ENCODE data around the gene MAVS.

Gene MAVS

DNA sequence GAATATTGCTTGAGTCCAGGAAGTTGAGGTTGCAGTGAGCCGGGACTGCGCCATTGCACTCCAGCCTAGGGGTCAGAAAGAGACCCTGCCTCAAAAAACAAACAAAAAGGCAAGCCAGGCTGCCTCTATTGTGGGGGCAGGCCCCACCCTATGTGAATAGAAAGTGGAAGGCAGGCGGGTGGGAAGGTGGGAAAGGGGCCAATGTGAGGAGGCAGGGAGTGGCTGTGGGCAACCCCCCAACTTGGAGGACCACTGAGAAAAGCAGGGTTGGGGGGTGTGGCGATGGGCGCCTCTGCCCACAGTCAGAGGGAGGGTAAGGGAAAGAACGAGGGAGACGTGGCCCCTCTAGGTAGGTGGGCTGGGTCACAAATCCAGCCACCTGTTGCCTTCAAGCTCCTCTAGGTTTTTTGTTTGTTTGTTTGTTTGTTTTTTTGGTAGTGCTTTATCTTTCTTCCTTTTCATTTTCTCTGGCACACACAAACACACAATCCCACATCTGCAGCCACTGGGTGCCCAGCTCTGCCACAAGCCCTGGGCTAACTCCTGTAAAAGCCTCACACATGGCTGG lies 31.6 kb upstream of the MAVS start:
- TF ChIP-seq, protein P1, sequence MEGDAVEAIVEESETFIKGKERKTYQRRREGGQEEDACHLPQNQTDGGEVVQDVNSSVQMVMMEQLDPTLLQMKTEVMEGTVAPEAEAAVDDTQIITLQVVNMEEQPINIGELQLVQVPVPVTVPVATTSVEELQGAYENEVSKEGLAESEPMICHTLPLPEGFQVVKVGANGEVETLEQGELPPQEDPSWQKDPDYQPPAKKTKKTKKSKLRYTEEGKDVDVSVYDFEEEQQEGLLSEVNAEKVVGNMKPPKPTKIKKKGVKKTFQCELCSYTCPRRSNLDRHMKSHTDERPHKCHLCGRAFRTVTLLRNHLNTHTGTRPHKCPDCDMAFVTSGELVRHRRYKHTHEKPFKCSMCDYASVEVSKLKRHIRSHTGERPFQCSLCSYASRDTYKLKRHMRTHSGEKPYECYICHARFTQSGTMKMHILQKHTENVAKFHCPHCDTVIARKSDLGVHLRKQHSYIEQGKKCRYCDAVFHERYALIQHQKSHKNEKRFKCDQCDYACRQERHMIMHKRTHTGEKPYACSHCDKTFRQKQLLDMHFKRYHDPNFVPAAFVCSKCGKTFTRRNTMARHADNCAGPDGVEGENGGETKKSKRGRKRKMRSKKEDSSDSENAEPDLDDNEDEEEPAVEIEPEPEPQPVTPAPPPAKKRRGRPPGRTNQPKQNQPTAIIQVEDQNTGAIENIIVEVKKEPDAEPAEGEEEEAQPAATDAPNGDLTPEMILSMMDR (IDR thresholded peaks at IDR 0.05; ENCODE audit: borderline replicate concordance, insufficient read depth, low read depth, low read length) = no peak
- no peak overlapping the region for H3K4me3 ChIP-seq (ENCODE audit: low read depth, low read length)

DNA sequence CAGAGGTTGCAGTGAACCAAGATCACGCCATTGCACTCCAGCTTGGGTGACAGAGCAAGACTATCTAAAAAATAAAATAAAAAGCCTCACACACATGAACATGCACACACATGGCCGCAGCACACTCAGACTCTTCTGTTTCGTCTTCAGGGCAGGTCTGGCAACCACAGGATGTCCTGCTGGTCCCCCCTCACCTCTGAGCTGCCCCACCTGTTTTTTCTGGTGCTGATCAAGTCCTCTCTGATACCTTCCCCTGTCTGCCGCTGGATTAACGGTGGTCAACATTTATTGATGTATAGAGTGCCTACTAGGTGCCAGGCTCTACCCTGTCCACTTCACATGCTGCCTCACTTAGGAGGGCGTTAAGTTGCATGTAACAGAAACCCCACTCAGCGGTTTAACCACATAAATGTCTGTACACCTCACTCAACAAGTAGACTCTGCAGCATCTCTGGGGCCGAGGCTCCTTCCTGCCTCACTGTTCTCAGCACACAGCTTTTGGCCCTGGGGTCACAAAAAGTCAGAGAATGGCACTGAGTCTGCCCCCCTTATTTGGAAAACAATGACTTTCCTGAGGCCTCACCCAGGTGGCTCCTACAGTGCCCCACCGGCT lies 30.8 kb upstream of the MAVS start:
- TF ChIP-seq, protein P1 (IDR thresholded peaks at IDR 0.05; ENCODE audit: borderline replicate concordance, insufficient read depth, low read depth, low read length) = no peak
- H3K4me3 ChIP-seq (ENCODE audit: low read depth, low read length) = no peak overlapping the region

DNA sequence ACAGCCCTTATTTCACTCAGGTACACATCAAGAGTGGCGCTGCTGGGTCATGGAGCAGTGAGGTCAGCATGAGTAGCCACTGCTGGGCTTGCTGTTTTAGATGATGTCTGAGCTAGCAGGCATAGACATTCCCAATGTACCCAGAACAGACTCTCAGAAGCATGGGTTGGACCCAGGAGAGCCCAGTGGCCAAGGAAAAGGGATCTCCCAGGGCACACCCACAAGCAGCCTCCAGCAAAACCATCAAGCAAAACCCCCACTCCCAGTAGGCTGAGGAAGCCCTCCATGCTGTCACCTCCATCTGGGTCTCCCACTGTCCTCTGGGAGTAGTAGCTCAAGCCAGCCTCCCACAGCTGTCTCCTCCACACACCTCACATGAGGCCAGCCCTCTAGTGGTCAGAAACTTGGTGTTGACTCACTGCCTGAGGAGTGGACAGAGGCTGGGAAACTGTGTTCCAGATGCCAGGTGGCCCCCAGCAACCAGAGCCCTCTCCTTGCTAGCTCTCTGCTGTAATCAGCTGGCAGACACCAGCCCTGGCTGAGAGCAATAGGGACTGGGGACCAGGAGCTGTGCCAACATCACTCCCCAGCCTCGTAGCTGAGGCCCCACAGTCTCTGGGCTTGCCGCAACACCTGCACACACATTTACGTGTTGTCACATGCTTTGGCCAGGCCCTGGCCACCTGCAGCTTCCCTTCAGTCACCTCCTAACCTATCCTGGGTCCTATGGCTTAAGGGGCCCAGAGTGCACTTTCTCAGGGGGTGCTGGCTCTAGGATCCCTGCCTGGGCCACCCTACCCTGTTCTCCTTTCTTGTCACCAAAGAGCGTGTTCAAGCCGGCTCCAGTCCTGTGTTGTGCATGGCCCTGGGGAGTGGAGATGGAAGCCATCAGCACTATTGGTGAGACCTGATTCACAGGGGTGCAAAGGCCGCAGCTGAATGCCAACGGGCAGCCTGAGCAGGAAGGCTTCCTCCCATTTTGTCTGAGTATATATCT lies 28.2 kb upstream of the MAVS start:
- TF ChIP-seq, protein P1 (IDR thresholded peaks at IDR 0.05; ENCODE audit: borderline replicate concordance, insufficient read depth, low read depth, low read length) = peak; percentile 69
- H3K4me3 ChIP-seq (ENCODE audit: low read depth, low read length) = no peak overlapping the region

DNA sequence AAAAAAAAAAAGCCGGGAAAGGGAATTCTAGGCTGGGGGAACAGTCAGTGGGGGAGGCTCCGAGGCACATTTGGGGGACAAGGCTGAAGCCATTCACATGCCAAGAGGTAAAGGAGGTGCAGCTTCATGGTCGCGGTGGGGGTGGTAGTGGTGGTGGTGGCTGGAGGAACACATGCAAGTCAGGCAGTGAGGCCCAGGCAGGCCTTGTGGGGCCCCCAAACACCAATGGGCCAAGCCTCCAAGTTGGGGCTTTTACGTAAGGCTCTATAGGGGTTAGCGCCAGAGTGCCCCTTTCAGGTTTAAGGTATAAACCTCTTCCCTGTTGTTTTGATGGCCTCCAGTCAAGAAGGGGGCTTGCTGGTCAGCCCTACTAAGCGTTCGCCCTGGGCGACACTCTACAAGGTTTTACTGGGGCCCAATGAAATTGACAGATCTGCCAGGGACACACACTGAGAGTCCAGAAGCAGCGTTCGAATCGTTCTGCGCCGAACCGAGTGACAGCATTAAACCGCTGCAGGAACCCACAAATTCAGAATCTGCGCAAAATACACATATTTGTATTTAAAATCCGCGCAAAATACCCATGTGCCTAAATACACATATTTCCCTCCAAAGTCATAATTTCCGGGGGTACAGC lies 27.1 kb upstream of the MAVS start:
- H3K4me3 ChIP-seq (ENCODE audit: low read depth, low read length) = peak overlapping the region; percentile 77
- TF ChIP-seq, protein P1 (IDR thresholded peaks at IDR 0.05; ENCODE audit: borderline replicate concordance, insufficient read depth, low read depth, low read length) = no peak

DNA sequence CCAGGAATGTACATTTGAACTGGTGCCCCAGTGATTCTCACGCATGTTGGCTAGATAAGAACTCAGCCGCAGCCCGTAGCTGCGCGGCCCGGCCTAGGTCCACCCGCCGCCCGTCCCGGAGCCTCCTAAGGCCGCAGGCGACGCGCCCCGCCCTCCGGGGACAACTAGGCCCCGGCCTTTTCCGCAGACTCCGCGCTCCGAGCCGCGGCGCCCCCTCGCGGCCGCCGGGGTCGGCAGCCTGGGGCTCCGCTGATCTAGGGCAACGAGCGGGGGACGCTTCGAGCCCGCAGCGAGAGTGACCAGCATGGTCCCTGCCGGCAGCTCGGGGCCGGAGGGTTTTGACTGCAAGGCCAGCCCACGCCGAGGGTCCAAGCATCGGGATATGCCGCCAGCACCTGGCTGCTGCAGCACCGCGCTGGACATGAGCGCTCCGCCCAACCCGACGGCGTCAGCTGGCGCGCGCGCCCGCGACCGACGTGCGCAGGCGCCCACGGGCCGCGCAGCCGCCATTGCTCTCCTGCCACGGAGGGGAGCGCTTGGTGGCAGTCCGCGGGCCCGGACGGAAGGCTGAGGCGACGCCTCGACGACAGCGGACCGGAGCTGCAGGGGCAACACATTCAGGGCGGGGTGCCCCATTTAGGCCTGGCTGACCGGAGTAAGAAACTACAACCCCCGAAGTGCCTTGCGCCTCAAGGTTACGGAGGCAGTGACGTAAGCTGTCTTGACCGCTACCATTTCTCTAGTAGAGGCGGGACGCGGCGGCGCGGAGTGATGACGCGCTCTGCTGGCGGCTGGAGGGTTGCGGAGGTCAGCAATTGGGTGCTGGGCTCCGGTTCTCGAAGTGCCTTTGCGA lies 26.4 kb upstream of the MAVS start, which contains the start of gene AP5S1:
AP5S1 (plus strand) TSS at position 500 of the 853 bp plus-strand sequence. CDS start 1,571 bp downstream, outside the sequence.
- TF ChIP-seq, protein P1 (IDR thresholded peaks at IDR 0.05; ENCODE audit: borderline replicate concordance, insufficient read depth, low read depth, low read length) = peak; percentile 98
- H3K4me3 ChIP-seq (ENCODE audit: low read depth, low read length) = peak within 1 kb of the TSS; percentile 77

Measured in GM12875 (cell line).